Left forelimb (tissue), 1 donor: Measurements from ENCODE around the gene HABP4.

Experiments
- DNase-seq: peaks from one replicate; pipeline ENCODE4 v3.0.0-alpha.2; 2018; ENCODE audit warnings: low spot score

Gene HABP4

GRCh38 chr9:96449845-96450612, at the start of gene HABP4:
Gene HABP4 (plus strand): TSS chr9:96450169. CDS start chr9:96450280, 111 bp downstream.
- DNase-seq: peak; percentile 97

GRCh38 chr9:96408409-96409280, 41.3 kb upstream of the HABP4 start:
- no peak for DNase-seq

GRCh38 chr9:96411129-96411838, 38.7 kb upstream of the HABP4 start:
- DNase-seq: no peak

GRCh38 chr9:96412174-96412913, 37.6 kb upstream of the HABP4 start:
- DNase-seq: no peak

- DNase-seq: no peak
These were observed 36.4 kb upstream of the HABP4 start for GRCh38 chr9:96413302-96414221.

- peak; percentile 95 for DNase-seq
These were observed 32.9 kb upstream of the HABP4 start for GRCh38 chr9:96417051-96417586.

- DNase-seq: peak; percentile 65
These were observed 32.3 kb upstream of the HABP4 start for GRCh38 chr9:96417661-96418082.

- DNase-seq: peak; percentile 97
These were observed 31.7 kb upstream of the HABP4 start, which contains the start of gene ZNF367 for GRCh38 chr9:96418083-96418919. Gene ZNF367 (minus strand): TSS chr9:96418370. CDS start chr9:96418032, 338 bp downstream.

GRCh38 chr9:96418920-96419690, 30.9 kb upstream of the HABP4 start:
- no peak for DNase-seq

- no peak for DNase-seq
These were observed 30.3 kb upstream of the HABP4 start for GRCh38 chr9:96419691-96419969.

GRCh38 chr9:96420468-96421219, 29.3 kb upstream of the HABP4 start:
- no peak for DNase-seq

GRCh38 chr9:96423322-96423984, 26.5 kb upstream of the HABP4 start:
- no peak for DNase-seq

- DNase-seq: no peak
These were observed 26.0 kb upstream of the HABP4 start for GRCh38 chr9:96423985-96424336.

- no peak for DNase-seq
These were observed 24.3 kb upstream of the HABP4 start for GRCh38 chr9:96425500-96426169.

GRCh38 chr9:96429732-96430131, 20.2 kb upstream of the HABP4 start:
- DNase-seq: no peak

- DNase-seq: no peak
These were observed 19.6 kb upstream of the HABP4 start for GRCh38 chr9:96430377-96430776.

GRCh38 chr9:96435345-96435744, 14.6 kb upstream of the HABP4 start:
- DNase-seq: no peak
